Adipocyte (in vitro differentiated cells): ENCODE measurements around the gene PDE6A.

Experiments used
- DNase-seq: peaks from one replicate; pipeline ENCODE4 v3.0.0-alpha.2; 2015; ENCODE audit warnings: low read depth
- H3K27me3 ChIP-seq: replicated peaks from 2 replicates; pipeline ENCODE4 v1.7.0; 2013; ENCODE audit warnings: mild to moderate bottlenecking, low read length, moderate library complexity; ENCODE audit not compliant: control insufficient read depth, insufficient read depth
- H3K36me3 ChIP-seq: 2 replicates; pipeline ENCODE4 v1.7.0; 2013; ENCODE audit warnings: low read length, mild to moderate bottlenecking, moderate library complexity; ENCODE audit not compliant: control insufficient read depth, insufficient read depth, severe bottlenecking
- H3K4me1 ChIP-seq: 2 replicates; pipeline ENCODE4 v1.7.0; 2013; ENCODE audit warnings: mild to moderate bottlenecking, low read length, moderate library complexity; ENCODE audit not compliant: control insufficient read depth, insufficient read depth
- H3K4me3 ChIP-seq: 2 replicates; pipeline ENCODE4 v1.7.0; 2013; ENCODE audit warnings: mild to moderate bottlenecking, low read length, moderate library complexity
- H3K9ac ChIP-seq: 2 replicates; pipeline ENCODE4 v1.7.0; 2013; ENCODE audit warnings: mild to moderate bottlenecking, low read length, moderate library complexity
- H3K9me3 ChIP-seq: 2 replicates; pipeline ENCODE4 v1.7.0; 2013; ENCODE audit warnings: mild to moderate bottlenecking, low read length, moderate library complexity; ENCODE audit not compliant: control insufficient read depth

Gene PDE6A

DNA sequence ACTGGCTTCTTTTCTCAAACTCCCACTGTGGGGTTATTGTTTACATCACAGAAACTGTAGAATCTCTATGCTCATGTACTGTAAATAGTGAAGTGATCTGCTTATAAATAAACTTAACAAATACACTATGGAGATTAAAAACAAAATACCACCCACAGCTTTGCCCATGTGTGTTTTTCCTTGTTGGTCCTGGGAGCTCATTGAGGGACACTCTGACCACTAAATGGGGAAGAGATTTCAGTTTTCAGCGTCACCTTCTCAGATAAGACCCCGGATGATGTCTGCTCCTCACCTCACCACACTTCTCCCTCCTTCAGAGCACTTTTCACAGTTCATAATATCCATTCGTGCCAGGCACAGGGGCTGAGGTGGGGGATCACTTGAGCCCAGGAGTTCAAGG is 89.7 kb downstream of the PDE6A start:
- Histone ChIP-seq H3K4me1 (peaks cover 6% of the 10 kb centered on the region), H3K4me3 (no peak overlapping the region)

DNA sequence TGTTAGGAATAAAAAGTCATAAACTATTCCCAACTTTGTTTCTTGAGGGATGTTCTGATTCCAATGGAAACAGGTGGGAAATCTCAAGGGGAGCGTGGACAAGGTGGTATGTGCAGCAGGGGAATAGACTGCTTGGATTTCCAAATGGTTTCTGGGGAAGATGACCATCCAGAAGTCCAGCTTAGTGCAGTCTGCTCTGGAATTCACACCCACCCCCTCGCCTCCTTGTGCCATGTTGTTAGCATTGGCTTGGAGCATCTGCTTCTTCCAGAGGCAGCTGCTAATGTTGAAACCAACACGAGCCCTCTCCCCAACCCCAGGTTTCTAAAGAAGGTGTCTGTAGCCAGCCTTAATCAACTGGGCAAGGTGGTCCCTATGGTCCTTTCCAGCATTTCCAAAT is 90.9 kb downstream of the PDE6A start:
- Histone ChIP-seq H3K4me1 (peaks cover 6% of the 10 kb centered on the region), H3K9me3 (no peaks in the 10 kb centered on the region), H3K9ac (no peak overlapping the region), H3K27me3 (no peaks in the 10 kb centered on the region), H3K36me3 (peaks cover 5% of the 10 kb centered on the region), H3K4me3 (no peak overlapping the region)
- no peak for DNase-seq

More for the DNA sequence above, 89.7 kb downstream of the PDE6A start:
- no peak overlapping the region for H3K9ac ChIP-seq
- no peaks in the 10 kb centered on the region for H3K27me3 ChIP-seq
- H3K9me3 ChIP-seq: no peaks in the 10 kb centered on the region
- H3K36me3 ChIP-seq: no peaks in the 10 kb centered on the region
- no peak for DNase-seq

DNA sequence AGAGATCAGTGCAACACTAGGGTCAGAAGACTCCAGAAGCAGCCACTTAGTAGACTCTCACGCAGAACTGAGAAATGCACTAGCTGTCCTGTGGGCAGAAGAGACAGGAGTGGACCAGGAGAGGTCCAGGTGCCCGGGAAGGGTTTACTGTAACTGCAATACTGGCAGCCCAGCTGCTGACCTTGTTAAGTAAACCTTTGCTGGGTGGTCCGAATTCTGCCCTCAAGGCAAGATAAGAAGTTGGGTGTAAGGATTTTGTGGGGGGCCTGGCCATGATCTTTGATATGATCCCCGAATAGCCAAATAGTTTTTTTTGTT is 91.3 kb downstream of the PDE6A start:
- no peak overlapping the region for H3K4me3 ChIP-seq
- H3K9ac ChIP-seq: no peak overlapping the region
- no peaks in the 10 kb centered on the region for H3K27me3 ChIP-seq
- peaks cover 6% of the 10 kb centered on the region for H3K4me1 ChIP-seq
- H3K36me3 ChIP-seq: peaks cover 8% of the 10 kb centered on the region
- DNase-seq: no peak
- H3K9me3 ChIP-seq: no peaks in the 10 kb centered on the region

DNA sequence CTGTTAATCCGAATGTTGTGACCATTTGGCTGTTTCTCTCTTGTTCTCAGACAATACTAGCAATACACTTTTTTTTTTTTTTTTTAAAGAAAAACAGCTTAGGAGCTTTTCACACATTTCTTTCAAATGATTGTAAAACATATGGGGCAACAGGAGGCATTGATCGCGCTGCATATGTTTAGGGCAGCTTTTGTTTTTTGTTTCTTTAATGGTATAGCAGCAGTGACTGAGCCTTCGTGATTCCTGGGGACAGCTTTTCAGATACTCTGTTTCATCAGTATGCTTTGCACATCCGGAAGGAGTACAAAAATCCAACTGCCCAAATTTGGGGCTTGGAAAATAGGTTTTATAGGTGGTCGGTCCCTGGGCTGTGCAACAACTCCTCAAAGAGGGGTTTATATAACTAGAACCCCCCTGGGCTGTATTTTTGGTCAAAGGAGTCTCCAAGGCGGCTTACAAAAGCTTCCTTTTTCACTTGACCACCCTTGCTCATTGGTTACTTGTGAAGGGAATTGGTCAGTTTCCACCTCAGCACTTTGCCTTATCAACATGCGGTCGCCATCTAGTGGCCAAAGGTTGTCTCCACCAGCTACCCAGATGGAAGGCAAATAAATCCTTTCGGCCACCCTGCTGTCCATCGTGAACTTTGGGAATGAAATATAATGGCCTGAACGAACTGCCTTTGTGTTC is 91.8 kb downstream of the PDE6A start:
- Histone ChIP-seq H3K36me3 (peaks cover 13% of the 10 kb centered on the region), H3K27me3 (no peaks in the 10 kb centered on the region), H3K9ac (no peak overlapping the region), H3K9me3 (no peaks in the 10 kb centered on the region), H3K4me1 (peaks cover 6% of the 10 kb centered on the region), H3K4me3 (no peak overlapping the region)
- peak; percentile 87 for DNase-seq

DNA sequence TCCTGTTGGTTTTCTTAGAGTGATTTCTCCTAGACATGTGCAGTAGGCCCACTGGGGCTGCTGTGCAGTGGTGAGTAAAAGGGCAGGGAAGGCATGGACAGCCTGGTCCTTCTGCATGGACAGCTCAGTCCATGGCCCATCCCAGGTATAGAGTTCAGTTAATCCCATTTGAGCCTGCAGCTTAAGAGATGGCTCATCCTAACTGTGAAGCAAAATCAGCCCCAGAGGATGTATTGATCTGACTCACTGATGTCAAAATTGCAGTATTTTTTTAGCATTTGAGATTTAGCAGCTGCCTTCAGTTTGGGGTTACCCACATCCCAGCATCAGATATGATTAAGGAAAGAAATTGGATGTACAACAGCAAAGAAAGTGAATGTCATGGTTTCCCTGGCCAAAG is 93.4 kb downstream of the PDE6A start:
- Histone ChIP-seq H3K27me3 (no peaks in the 10 kb centered on the region), H3K4me3 (no peak overlapping the region), H3K9me3 (no peaks in the 10 kb centered on the region), H3K36me3 (peaks cover 24% of the 10 kb centered on the region), H3K9ac (no peak overlapping the region), H3K4me1 (no peaks in the 10 kb centered on the region)
- DNase-seq: peak; percentile 22

DNA sequence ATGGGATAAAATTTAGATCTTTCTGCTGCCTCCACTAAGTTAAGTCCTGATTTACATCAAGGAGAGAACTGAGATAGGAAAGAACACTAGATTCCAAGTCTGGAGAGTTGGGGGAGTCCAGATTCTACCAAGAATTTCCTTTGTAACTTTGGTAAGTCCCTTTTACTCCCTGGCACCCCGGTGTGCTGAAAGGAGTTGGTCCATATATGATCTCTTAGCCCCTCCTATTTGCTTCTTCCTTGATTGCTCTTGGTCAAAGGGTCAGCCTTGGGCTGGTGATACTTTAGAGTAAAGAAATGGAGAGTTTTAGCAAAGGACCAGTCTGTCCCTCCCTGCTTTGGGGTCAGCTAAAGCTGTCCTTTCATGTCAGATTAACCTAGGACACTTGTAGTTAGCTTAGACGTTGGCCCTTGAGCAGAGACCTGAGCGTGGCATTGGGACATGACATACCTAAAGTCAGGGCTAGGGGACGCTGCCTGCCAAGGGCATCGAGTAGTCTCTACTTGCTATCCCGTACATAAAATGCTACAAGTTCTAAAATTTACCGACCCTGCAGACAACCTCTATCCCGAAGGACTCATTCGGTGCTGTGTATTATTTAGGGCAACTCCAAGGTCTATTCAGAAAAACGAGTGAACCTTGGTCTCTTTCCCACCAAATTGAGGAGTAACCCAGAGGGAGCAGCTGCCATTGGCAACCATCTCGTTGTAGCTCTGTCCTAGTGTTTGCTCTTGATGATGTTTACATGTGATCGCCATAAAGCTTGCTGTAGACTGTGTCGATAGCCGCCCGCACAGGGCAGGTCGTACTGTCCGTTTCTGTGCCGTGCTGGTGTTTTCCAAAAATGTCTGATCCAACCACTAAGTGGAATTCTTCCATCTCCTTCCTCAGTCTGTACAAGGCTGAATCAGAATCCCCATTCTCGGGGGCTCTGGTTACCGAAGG is 94.4 kb downstream of the PDE6A start:
- Histone ChIP-seq H3K4me3 (no peak overlapping the region), H3K4me1 (no peaks in the 10 kb centered on the region), H3K27me3 (no peaks in the 10 kb centered on the region), H3K9ac (no peak overlapping the region), H3K9me3 (no peaks in the 10 kb centered on the region), H3K36me3 (peaks cover 34% of the 10 kb centered on the region)
- DNase-seq: no peak

DNA sequence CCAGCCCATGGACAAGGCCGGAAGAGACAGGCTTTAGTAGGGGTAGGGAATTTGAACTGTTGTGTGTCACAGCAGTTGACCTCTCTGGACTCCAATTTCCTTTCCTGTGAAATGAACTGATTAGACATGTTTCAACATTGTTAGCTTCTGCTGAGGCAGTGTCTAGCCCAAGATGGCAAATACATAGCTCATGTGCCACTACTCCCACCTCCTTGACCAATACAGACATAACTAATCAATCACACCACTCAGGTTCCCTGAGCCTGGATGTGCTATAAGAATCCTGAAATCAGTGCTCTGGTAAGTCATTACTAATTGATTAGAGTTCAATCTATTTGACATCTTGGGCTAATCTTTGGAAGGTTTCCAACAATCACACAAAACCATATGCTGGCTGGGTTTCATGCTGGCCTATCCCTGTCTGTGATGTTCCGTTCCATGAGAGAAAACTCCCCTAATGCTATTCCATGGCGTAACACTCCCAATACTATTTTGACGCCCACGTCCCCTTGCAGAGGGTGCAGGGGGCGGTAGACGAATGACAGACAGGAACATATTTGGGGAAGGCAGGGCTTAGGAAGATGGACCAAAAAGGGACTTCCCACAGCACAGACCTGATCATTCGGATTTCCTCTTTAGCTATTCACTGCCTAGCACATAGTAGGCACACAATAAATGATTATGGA is 95.2 kb downstream of the PDE6A start:
- H3K9ac ChIP-seq: no peak overlapping the region
- no peaks in the 10 kb centered on the region for H3K4me1 ChIP-seq
- H3K27me3 ChIP-seq: no peaks in the 10 kb centered on the region
- H3K9me3 ChIP-seq: no peaks in the 10 kb centered on the region
- no peak overlapping the region for H3K4me3 ChIP-seq
- H3K36me3 ChIP-seq: peaks cover 40% of the 10 kb centered on the region
- no peak for DNase-seq

DNA sequence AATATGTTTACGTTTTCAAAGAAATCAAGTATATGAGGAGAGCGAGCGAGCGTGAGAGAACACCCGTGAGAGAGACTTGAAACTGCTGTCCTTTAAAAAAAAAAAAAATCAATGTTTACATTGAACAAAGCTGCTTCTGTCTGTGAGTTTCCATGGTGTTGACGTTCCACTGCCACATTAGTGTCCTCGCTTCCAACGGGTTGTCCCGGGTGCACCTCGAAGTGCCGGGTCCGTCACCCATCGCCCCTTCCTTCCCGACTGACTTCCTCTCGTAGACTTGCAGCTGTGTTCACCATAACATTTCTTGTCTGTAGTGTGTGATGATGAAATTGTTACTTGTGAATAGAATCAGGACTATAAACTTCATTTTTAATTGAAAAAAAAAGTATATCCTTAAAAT is 97.0 kb downstream of the PDE6A start:
- Histone ChIP-seq H3K36me3 (peaks cover 47% of the 10 kb centered on the region), H3K9ac (no peak overlapping the region), H3K27me3 (no peaks in the 10 kb centered on the region), H3K4me3 (no peak overlapping the region), H3K9me3 (no peaks in the 10 kb centered on the region), H3K4me1 (no peaks in the 10 kb centered on the region)
- DNase-seq: no peak

DNA sequence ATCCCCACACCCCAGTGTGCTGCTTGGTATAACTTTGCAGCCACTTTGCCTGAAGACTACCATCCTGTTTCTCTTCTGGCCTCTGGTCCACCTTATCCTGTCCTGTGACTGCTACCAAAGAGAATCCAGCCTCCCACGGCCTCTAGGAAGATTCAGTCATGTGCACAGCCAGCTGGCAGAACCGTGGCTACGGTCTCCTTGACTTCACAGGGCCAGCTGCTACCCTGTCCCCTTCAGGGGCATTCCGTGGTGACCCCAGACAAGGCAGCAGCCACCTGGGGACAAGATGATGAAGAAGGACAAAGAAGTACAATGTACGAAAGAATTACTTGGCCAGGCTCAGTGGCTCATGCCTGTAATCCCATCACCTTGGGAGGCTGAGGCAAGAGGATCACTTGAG is 98.6 kb downstream of the PDE6A start:
- Histone ChIP-seq H3K4me1 (no peaks in the 10 kb centered on the region), H3K36me3 (peaks cover 52% of the 10 kb centered on the region), H3K4me3 (no peak overlapping the region), H3K9me3 (no peaks in the 10 kb centered on the region), H3K9ac (no peak overlapping the region), H3K27me3 (no peaks in the 10 kb centered on the region)
- no peak for DNase-seq

DNA sequence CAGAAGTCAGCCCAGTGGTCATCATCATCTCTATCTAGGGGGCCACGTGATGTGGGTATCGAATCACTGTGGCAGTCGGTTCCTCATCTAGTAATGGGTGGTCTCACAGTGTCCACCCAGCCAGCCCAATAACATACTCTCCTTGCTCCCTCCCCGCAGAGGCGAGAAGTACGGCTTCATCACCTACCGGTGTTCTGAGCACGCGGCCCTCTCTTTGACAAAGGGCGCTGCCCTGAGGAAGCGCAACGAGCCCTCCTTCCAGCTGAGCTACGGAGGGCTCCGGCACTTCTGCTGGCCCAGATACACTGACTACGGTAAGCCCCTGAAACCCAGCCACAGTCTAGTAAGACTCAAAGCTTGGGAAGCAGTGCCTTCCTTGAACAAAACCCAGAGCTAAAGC is 99.0 kb downstream of the PDE6A start:
- Histone ChIP-seq H3K4me1 (no peaks in the 10 kb centered on the region), H3K4me3 (no peak overlapping the region), H3K36me3 (peaks cover 52% of the 10 kb centered on the region), H3K9me3 (no peaks in the 10 kb centered on the region), H3K9ac (no peak overlapping the region), H3K27me3 (no peaks in the 10 kb centered on the region)
- DNase-seq: no peak
